HG03159 (cell line): ENCODE data around the gene ATE1.
A peak's percentile ranks its signal among the peaks of the same experiment; 100 is the strongest.
"Not testable (repeated sequence)": the region's sequence is repeated elsewhere in the genome, so short reads cannot be mapped to it uniquely, and the experiment has no call there.

ENCODE experiments used
- ATAC-seq: cut with Tn5 transposase; IDR thresholded peaks from one replicate; pipeline ENCODE4 v1.9.1; 2021; ENCODE audit warnings: mild to moderate bottlenecking, moderate library complexity; ENCODE audit not compliant: unreplicated experiment

The ATE1 gene

DNA sequence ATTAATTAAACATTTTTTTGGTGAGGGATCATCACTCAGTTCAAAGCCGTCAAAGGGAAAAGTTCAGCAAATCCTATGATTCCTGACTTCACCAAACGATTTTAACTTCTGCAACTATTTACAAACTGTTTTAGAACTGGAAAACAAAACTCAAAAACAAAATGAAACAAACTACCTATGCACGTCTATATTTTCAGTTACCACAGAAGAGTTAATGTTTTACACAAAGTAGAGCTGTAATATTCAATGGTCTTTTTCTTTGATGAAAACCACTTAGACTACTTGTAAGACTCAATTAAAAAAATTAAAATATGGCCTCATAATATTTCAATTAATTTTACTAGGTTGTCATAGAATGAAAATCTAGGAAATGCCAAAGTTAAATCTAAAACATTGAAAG lies 131.5 kb downstream of the ATE1 start:
- ATAC-seq = no peak

GRCh38 chr10:121792198-121792597 lies 135.6 kb downstream of the ATE1 start:
- no peak for ATAC-seq

GRCh38 chr10:121791761-121792160 lies 136.1 kb downstream of the ATE1 start:
- no peak for ATAC-seq

- no peak for ATAC-seq
Measured at GRCh38 chr10:121788717-121789116, 139.1 kb downstream of the ATE1 start.

DNA sequence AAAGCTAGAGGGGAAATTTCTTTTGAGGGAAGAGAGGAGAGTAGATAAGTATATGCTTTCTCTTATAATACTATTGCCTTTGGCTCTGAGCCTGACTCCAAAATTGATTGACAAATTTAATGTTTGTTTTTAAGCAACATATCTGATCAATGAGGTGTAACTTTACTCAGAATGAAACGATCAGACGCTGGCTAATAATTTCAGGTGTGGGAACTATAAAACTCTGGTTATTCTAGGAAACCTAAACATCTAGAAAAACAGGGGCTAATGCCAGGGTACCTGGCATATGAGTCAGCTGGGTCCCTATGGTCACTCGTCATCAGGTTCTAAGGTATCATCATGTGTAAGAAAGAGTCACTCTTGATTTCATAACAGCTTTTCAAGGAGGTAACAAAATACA lies 139.7 kb downstream of the ATE1 start:
- no peak for ATAC-seq

GRCh38 chr10:121787169-121787568 lies 140.7 kb downstream of the ATE1 start:
- ATAC-seq = no peak

DNA sequence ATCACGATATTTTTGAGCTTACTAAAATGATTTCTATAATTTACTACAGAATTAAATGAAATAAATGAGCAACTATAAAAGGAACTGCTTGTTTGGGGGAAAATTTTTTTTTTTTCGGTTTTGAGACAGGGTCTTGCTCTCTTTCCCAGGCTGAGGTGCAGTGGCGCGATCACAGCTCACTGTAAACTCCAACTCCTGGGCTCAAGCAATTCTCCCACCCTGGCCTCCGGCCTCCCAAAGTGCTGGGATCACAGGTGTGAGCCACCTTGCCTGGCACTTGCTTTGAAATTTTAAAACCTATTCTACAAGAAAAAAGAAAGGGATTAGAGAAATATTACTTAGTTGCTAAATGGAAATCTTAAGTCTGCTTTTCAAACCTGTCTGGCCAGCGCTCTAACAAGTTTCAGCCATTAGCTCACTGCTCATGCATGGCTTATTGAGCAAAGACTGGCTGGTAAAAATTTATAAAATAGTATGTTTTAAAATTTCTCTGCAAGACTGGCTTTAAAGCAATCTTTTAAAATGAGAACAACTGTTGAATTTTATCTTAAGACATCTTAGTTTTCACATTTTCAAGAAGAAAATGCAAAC lies 144.0 kb downstream of the ATE1 start:
- ATAC-seq = no peak

DNA sequence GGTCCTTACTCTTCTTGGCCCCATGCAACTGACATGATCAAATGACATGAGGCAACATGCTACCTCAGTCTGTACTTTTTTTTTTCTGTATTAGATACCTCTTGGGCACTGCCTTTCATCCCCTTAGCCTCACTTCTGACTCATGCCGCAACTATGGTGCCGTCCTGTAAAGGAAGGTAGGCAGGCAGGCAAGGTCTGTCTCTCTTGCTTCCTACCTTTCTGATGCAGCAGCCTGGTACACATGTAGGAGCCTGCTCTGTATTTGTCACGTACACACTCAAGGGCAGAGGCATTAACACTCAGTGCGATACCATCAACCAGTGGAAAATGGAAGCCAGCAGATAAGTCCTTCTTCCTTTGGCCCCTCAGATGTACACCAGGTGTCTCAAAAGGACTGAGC lies 146.7 kb downstream of the ATE1 start:
- no peak for ATAC-seq

DNA sequence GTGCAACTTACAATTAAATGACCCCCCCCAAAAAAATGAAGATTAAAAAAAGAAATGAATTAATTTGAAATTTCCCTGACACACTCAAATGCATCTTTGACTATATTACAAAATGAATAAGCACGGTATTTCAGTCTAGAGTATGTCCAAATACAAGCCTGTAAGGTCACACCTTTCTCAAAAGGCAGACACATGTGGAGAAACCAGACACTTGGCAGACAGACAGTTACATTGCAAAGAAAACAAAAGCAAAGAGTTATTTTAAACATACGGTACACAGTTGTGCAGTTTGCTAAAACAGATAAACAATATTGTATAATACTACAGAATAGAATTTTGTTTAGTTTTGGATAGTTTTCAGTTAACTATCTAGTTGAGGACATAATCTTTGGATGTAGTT lies 153.0 kb downstream of the ATE1 start:
- no peak for ATAC-seq

GRCh38 chr10:121774404-121774803 lies 153.4 kb downstream of the ATE1 start:
- no peak for ATAC-seq

- ATAC-seq = no peak
Measured at GRCh38 chr10:121772884-121773283, 154.9 kb downstream of the ATE1 start.

- no peak for ATAC-seq
Measured at GRCh38 chr10:121772406-121772805, 155.4 kb downstream of the ATE1 start.

DNA sequence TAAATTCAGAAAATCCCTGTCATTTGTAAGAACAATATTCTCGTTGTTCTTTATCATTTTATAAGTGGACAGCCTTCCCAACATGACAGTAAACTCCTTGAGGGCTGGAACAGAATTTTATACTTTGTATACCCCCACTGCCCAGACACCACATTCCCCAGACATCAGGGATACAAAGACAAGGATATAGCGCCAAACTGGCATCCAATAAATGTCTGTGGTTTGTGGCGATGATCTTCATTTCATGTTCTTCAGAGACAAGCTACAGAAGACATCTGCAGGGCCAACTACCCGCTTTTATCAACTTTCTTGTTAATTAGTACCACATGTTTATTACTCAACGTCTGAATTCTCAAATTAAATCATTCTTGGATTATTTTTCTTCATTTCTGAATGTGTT lies 155.9 kb downstream of the ATE1 start:
- no peak for ATAC-seq

DNA sequence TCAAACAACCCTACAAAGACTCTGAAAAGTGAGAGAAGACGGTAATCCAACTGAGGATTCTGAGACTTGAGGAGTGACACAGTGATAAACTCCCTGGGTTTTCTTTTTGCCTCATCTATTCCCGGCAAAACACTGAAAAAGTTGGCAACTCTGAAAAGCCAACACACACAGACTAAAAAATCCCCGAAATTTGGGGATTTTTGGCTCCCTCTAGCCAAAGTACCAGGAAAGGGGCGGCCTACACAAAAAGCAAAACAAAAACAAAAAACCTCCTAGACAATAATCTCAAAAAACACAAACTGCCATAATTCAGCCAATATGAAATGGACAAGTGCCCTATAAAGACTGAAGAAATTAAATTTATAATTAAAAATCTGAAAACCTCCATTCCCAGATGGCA lies 161.4 kb downstream of the ATE1 start:
- ATAC-seq = no peak

GRCh38 chr10:121765204-121765603 lies 162.6 kb downstream of the ATE1 start:
- ATAC-seq = no peak

GRCh38 chr10:121764233-121764942 lies 163.4 kb downstream of the ATE1 start:
- no peak for ATAC-seq

- not testable (repeated sequence) for ATAC-seq
Measured at GRCh38 chr10:121757241-121757640, 170.6 kb downstream of the ATE1 start.

- not testable (repeated sequence) for ATAC-seq
Measured at GRCh38 chr10:121755496-121755895, 172.3 kb downstream of the ATE1 start.

GRCh38 chr10:121754666-121755065 lies 173.2 kb downstream of the ATE1 start:
- ATAC-seq = no peak

GRCh38 chr10:121753726-121754476 lies 173.9 kb downstream of the ATE1 start:
- ATAC-seq = peak; percentile 86

DNA sequence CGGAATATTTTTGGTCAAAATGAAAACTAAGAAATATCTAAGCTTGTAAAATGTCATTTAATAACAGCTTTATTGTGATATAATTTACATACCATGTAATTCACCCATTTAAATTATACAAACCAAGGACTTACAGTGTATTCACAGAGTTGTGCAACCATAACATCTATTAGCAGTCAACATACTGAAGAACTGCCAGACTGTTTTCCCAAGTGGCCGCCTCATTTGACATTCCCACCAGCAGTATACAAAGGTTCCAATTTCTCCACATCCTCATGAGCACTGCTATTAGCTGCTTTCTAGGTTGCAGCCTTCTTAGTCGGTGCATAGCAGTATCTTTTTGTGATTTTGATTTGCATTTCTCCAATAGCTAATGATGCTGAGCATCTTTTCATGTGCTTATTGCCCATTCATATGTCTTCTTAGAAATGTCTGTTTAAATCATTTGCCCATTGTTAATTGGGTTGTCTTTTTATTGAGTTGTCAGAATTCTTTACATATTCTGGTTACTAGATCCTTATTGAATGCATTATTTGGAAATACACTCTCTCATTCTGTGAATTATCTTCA lies 176.6 kb downstream of the ATE1 start:
- no peak for ATAC-seq
